ENCODE measurements around the gene SFXN5.

The SFXN5 gene

DNA sequence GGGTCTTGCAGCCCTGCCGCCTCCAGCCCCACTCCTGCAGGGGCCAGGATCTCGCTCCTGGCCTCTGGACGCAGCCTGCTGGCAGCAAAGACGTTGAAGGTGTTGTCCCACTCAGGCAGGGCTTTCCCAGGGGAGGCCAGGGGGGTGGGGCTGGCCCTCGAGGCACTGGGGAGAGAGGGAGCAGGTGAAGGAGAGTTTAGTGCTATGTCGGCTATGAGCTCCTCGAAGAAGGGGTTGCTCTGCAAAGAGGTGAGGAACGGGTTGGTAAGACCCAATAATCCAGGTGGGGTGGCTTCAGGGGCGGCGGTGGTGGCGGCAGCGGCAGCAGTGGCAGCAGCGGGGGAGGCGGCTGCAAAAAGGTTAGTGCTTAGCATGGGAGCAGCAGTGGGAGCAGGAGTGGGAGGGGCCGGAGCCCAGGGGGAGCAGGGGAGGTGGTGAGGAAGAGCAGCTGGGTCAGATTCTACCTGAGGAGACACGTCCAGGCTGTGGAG is 9.7 kb upstream of the SFXN5 start:
- ChIA-PET CTCF (interaction anchor here (0.8 kb wide), 1 partner anchor 89 kb away, joined by 3 read pairs; no protein-coding TSS in a partner anchor), POLR2A (no interaction called here)
- no peak for DNase-seq (ENCODE audit: extremely low spot score)
- TF ChIP-seq ARNT (IDR thresholded peaks at IDR 0.05) (no peak), CTBP1 (IDR thresholded peaks at IDR 0.05; ENCODE audit: borderline replicate concordance) (no peak), ZNF384 (IDR thresholded peaks at IDR 0.05) (no peak), FOXM1 (IDR thresholded peaks at IDR 0.05; ENCODE audit: borderline replicate concordance) (no peak), BHLHE40 (IDR thresholded peaks at IDR 0.05; ENCODE audit: borderline replicate concordance) (no peak)
- TF ChIP-seq, protein P1, sequence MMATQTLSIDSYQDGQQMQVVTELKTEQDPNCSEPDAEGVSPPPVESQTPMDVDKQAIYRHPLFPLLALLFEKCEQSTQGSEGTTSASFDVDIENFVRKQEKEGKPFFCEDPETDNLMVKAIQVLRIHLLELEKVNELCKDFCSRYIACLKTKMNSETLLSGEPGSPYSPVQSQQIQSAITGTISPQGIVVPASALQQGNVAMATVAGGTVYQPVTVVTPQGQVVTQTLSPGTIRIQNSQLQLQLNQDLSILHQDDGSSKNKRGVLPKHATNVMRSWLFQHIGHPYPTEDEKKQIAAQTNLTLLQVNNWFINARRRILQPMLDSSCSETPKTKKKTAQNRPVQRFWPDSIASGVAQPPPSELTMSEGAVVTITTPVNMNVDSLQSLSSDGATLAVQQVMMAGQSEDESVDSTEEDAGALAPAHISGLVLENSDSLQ (IDR thresholded peaks at IDR 0.05), result no peak

DNA sequence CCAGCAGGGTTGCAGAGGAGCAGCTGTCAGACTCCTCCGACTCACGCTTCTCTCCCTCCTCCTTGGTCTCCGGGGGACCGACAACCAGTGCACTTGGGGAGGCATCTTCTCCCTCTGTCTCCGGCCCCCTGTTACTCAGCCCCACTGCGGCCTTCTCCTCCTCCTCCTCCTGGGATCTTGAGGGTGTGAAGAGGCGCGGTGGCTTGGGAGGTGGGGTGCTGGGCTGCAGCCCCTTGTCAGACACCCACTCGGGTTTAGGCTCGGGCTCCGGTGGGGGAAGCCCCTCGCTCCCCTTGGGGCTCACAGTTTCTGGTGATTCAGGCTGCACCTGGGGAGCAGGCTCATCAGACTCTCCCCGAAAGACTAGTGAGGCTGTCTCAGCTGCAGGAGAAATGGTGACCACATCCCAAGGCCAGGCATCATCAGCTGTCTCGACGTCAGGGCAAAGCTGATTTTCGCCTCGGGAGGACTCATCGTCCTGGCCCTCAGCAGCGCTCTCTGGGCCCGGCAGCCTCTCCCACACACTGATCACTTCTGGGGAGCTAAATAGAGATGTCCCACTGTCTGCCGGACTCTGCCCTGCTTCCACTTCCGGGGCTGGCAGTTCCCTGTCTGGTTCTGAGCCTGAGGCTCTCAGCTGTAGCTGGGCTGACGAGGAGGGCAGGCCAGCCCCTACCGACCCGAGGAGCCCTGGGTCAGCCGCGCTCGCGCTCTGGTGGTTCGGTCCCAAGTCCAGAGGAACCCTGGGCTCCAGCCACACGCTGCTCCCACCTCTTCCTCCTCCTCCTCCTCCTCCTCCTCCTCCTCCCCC is 9.0 kb upstream of the SFXN5 start:
- POLR2A ChIA-PET, result interaction anchor here (1.1 kb wide), 1 partner anchor 9 kb away, joined by 5 read pairs; the partner anchor contains the start of gene SFXN5
- TF ChIP-seq HDGF (IDR thresholded peaks at IDR 0.05; ENCODE audit: borderline replicate concordance) (no peak), BHLHE40 (IDR thresholded peaks at IDR 0.05; ENCODE audit: borderline replicate concordance) (no peak), ARNT (IDR thresholded peaks at IDR 0.05) (no peak), L3MBTL2 (conservative IDR thresholded peaks at IDR 0.05) (no peak), ELF4 (IDR thresholded peaks at IDR 0.05) (no peak), CTBP1 (IDR thresholded peaks at IDR 0.05; ENCODE audit: borderline replicate concordance) (no peak), SUZ12 (IDR thresholded peaks at IDR 0.05) (no peak), LEF1 (IDR thresholded peaks at IDR 0.05; ENCODE audit: borderline replicate concordance) (no peak), FOXM1 (IDR thresholded peaks at IDR 0.05; ENCODE audit: borderline replicate concordance) (no peak), ZNF384 (IDR thresholded peaks at IDR 0.05) (no peak), FOXA1 (IDR thresholded peaks at IDR 0.05) (no peak), SP1 (IDR thresholded peaks at IDR 0.05) (no peak), FOXK2 (IDR thresholded peaks at IDR 0.05) (no peak), NFRKB (IDR thresholded peaks at IDR 0.05) (no peak), TARDBP (IDR thresholded peaks at IDR 0.05) (no peak)
- TF ChIP-seq, protein P1 (IDR thresholded peaks at IDR 0.05), result no peak
- CTCF ChIA-PET, result no interaction called here
- no peak for DNase-seq (ENCODE audit: extremely low spot score)

DNA sequence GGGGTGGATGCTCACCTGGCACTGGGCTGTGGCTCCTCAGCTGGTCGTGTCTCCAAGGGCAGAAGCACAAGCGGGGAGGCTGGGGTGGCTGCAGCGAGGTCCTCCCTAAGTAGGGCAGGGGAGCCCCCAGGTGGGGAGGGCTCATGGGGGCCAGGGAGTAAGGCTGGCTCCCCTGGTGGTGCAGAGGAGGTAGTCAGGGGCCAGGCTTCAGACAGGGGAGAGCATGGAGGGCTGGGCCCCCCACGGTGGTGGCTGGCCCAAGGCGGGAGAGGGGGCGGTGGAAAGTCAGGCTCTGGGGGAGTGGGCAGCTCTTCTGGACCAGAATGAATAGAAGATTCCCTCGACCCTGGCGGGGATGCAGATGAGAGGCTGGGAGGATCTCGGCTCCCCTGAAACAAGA is 8.1 kb upstream of the SFXN5 start:
- CTCF ChIA-PET, result interaction anchor here (0.8 kb wide), 1 partner anchor 77 kb away, joined by 3 read pairs; no protein-coding TSS in a partner anchor
- POLR2A ChIA-PET, result interaction anchor here (1.1 kb wide), 1 partner anchor 8 kb away, joined by 5 read pairs; the partner anchor contains the start of gene SFXN5
- TF ChIP-seq L3MBTL2 (conservative IDR thresholded peaks at IDR 0.05) (no peak), ZNF384 (IDR thresholded peaks at IDR 0.05) (no peak), SP1 (IDR thresholded peaks at IDR 0.05) (no peak), FOXK2 (IDR thresholded peaks at IDR 0.05) (no peak), FOXA1 (IDR thresholded peaks at IDR 0.05) (no peak), CTBP1 (IDR thresholded peaks at IDR 0.05; ENCODE audit: borderline replicate concordance) (no peak), NFRKB (IDR thresholded peaks at IDR 0.05) (no peak), LEF1 (IDR thresholded peaks at IDR 0.05; ENCODE audit: borderline replicate concordance) (no peak), HDGF (IDR thresholded peaks at IDR 0.05; ENCODE audit: borderline replicate concordance) (no peak), TARDBP (IDR thresholded peaks at IDR 0.05) (no peak), SUZ12 (IDR thresholded peaks at IDR 0.05) (no peak), FOXM1 (IDR thresholded peaks at IDR 0.05; ENCODE audit: borderline replicate concordance) (no peak)
- DNase-seq (ENCODE audit: extremely low spot score), result no peak

DNA sequence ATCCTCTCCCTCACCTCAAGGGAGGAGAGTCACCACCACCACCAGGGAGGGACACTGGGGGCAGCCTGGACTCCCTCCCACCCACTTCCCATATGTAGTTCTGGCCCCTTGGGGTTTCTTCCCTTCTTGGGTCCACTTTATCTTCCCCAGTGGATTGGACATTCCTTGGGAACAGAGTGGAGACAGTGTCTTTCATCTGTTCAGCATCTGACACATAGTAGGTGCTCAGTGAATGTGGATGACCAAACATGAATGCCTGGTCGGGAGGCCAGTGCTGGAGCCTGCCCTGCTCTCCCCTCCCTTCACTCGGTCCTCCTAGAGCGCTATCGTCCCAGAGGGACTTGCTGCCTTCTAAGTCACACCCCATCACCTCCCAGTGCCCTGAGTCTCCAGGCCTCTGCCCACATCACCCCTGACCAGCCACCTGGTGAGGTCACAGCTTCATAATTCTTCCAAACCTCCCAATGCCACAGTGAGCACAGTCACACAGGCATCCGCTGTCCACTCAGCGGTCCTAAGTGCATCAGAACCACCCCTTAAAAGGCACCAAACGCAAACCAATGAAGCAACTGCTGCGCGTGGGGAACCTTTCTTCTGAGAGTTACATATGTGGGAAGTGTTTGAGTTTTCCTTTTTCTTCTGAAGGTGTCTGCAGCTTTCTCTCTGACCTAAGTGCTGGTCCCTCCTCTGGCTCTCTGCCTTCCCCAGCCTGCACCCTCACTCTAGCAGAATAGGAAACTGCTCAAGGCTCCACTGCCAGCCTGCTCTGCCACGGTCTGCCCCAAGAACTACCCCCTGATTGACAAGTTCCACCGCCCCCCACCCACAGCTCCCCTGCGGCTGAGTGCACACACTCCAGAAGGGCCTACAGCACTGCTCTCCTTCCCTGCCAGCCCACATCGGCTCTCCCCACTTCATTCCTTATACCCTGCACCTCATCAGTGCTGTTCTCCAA is 7.2 kb upstream of the SFXN5 start:
- ChIA-PET CTCF (interaction anchor here (1.0 kb wide), 1 partner anchor 10 kb away, joined by 3 read pairs; no protein-coding TSS in a partner anchor), POLR2A (no interaction called here)
- no peak for TF ChIP-seq FOXA1 (IDR thresholded peaks at IDR 0.05)
- no peak for DNase-seq (ENCODE audit: extremely low spot score)

DNA sequence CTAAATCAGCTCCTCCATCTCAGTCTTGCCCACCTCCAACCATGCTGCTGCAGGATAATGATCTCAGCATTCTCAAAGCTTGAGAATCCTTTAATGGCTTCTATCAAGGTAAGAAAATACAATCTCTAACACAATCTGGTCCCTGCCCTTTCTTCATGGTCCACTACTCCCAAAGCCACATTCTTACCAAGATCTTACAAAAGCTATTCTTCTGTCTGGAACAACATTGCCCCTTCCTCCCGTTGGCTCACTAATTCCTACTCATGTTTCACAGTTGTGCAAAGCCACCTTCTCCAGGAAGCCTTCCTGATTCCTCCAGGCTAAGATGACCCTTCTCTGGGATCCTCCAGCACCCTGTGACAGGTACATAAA is 5.9 kb upstream of the SFXN5 start:
- DNase-seq (ENCODE audit: extremely low spot score), result no peak
- ChIA-PET CTCF (interaction anchor here (1.0 kb wide), 1 partner anchor 11 kb away, joined by 3 read pairs; no protein-coding TSS in a partner anchor), POLR2A (no interaction called here)
- no peak for TF ChIP-seq TARDBP (IDR thresholded peaks at IDR 0.05)
- TF ChIP-seq SP1 (IDR thresholded peaks at IDR 0.05), result no peak
- TF ChIP-seq HDGF (IDR thresholded peaks at IDR 0.05; ENCODE audit: borderline replicate concordance), result no peak
- TF ChIP-seq SUZ12 (IDR thresholded peaks at IDR 0.05), result no peak
- TF ChIP-seq L3MBTL2 (conservative IDR thresholded peaks at IDR 0.05), result no peak
- TF ChIP-seq ELF4 (IDR thresholded peaks at IDR 0.05), result no peak
- no peak for TF ChIP-seq ZNF384 (IDR thresholded peaks at IDR 0.05)
- TF ChIP-seq LEF1 (IDR thresholded peaks at IDR 0.05; ENCODE audit: borderline replicate concordance), result no peak
- TF ChIP-seq NFRKB (IDR thresholded peaks at IDR 0.05), result no peak
- no peak for TF ChIP-seq ARNT (IDR thresholded peaks at IDR 0.05)
- TF ChIP-seq CTBP1 (IDR thresholded peaks at IDR 0.05; ENCODE audit: borderline replicate concordance), result no peak
- TF ChIP-seq FOXA1 (IDR thresholded peaks at IDR 0.05), result no peak
- TF ChIP-seq, protein P1 (IDR thresholded peaks at IDR 0.05), result no peak
- TF ChIP-seq BHLHE40 (IDR thresholded peaks at IDR 0.05; ENCODE audit: borderline replicate concordance), result no peak
- no peak for TF ChIP-seq FOXK2 (IDR thresholded peaks at IDR 0.05)
- TF ChIP-seq FOXM1 (IDR thresholded peaks at IDR 0.05; ENCODE audit: borderline replicate concordance), result no peak
